GM21360 (cell line): ENCODE data around the gene MICB.
"Not testable (repeated sequence)": the region's sequence is repeated elsewhere in the genome, so short reads cannot be mapped to it uniquely, and the experiment has no call there.

Experiments
- ATAC-seq: cut with Tn5 transposase; IDR thresholded peaks from one replicate; pipeline ENCODE4 v1.9.1; 2021; ENCODE audit warnings: mild to moderate bottlenecking, moderate library complexity; ENCODE audit not compliant: unreplicated experiment

The MICB gene

DNA sequence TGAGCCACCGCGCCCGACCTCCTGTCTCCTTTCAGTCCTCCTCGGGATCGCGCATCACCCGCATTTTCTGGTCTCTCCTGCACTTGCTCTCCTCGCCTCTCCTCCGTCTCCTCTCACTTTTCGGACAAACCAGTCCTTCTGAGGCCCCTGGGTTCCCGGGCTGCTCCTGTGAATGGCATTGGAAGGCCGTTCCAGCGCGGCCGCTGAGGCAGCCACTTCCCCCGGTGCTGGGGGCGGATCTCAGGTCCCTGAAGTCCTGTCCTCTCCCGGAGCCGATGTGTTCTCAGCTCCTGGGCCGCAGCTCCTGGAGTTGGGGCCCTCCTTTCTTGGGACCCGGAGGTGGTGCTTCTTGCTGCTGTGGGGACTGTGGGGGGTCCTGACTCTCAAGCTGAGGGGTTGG is 803 bp downstream of the MICB start:
- ATAC-seq = no peak

DNA sequence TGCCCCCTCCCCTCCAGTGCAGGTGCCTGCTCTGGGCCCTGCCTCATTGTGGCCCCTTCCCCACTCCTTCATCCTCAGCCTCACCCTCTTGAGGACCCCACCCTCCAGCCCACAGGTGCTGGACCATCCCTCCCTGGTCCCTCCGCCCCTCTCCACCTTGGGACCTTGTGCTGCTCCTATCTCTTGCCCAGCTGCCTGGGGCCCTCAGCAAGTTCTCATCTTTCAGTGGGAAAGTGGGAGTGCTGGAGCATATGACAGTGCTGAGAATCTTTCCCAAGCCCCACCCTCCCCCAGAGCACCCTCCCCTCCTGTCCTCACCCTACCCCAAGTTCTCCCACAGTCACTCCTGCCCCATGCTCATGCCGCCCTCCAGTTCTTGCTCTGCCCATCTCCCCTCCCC is 1.7 kb downstream of the MICB start:
- ATAC-seq = not testable (repeated sequence)

DNA sequence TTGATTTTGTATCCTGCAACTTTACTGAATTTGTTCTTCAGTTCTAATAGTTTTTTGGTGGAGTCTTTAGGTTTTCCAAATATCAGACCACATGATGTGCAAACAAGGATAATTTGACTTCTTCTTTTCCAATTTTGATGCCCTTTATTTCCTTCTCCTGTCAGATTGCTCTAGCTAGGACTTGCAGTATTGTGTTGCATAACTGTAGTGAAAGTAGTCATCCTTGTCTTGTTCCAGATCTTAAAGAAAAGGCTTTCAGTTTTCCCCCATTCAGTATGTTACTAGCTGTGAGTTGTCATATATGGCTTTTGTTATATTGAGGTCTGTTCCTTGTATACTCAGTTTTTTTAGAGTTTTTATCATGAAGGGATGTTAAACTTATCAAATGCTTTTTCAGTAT is 4.6 kb downstream of the MICB start:
- ATAC-seq = no peak

DNA sequence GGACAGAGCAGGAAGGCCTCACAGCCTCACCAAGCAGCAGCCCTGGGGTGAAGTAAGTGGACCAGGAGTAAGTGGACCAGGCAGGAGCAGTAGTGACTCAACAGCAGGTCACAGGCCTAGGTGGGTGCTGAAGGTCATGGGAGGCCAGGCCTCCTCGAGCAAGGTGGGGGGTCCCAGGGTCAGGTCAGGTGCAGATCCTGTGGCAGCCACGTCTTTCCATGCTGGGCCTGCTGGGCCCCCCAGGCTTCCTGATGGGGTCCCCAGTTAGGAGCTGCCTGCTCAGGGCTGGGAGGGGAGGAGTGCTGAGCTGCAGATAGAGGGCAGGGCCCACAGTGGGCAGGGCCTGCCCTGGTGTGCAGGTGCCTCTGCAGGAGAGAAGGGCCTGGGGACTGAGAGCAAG is 11.1 kb downstream of the MICB start:
- ATAC-seq = not testable (repeated sequence)

DNA sequence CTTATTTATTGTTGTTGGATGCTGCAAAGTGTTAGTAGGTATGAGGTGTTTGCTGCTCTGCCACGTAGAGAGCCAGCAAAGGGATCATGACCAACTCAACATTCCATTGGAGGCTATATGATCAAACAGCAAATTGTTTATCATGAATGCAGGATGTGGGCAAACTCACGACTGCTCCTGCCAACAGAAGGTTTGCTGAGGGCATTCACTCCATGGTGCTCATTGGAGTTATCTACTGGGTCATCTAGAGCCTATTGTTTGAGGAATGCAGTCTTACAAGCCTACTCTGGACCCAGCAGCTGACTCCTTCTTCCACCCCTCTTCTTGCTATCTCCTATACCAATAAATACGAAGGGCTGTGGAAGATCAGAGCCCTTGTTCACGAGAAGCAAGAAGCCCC is 12.1 kb downstream of the MICB start:
- ATAC-seq = no peak

DNA sequence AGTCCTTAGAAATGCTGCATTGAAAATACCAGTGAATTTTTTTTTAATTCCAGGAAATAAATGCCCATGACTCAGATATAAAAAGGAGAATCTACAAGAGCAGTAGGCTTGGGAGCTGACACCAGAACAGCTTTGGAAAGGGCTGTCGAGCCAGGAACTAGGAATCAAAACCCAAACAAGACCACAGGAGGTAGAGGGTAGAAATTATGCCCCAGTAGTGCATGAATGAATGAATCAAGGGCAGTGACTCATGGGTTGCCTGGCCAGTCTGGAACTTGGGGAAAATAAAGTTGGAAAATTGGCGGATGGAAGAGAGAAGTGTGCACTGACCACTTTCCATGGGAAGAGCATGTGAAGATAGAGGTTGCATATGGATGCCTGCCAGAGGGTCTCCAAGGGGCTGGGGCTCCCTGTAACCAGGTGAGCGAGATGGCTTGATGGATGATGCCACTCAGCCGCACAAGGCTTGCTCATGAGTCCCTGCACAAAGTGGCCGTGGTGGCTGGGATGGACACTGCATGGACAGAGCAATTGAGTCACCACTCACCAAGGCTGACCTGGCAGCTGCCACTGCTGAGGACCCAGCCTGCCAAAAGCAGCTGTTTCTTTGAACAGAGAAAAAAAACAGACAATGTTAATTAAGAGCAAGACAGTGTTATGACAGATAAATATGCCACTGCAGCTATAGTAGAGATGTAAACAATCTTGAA is 15.7 kb downstream of the MICB start:
- no peak for ATAC-seq

DNA sequence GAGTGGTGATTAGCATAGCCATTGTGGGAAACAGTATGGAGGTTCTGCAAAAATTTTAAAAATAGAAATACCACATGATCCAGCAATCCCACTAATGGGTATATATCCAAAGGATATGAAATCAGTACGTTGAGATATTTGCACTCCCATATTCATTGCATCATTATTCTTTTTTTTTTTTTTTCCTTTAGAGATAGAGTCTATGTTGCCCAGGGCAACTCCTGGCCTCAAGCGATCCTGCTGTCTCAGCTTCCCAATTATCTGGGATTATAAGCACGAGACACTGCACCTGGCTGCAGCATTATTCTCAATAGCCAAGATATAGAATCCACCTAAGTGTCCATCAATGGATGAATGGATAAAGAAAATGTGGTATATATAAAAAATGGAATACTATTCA is 23.9 kb downstream of the MICB start:
- no peak for ATAC-seq

DNA sequence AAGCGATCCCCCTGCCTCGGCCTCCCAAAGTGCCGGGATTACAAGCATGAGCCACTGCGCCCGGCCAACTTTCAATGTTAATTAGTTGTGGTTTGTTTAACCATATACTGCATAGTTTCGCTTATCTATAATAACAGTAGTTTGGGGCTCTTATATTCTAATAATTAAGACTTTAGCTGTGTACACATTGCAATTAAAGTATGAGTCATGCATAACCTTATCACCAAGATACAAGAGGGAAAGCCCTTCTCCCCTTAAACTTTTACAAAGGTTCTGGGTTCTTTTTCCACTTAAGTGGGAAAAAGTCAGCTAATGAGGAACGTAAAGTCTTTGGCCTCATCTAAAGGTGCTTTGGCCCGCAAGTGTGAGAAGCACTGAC is 27.6 kb downstream of the MICB start:
- ATAC-seq = no peak

DNA sequence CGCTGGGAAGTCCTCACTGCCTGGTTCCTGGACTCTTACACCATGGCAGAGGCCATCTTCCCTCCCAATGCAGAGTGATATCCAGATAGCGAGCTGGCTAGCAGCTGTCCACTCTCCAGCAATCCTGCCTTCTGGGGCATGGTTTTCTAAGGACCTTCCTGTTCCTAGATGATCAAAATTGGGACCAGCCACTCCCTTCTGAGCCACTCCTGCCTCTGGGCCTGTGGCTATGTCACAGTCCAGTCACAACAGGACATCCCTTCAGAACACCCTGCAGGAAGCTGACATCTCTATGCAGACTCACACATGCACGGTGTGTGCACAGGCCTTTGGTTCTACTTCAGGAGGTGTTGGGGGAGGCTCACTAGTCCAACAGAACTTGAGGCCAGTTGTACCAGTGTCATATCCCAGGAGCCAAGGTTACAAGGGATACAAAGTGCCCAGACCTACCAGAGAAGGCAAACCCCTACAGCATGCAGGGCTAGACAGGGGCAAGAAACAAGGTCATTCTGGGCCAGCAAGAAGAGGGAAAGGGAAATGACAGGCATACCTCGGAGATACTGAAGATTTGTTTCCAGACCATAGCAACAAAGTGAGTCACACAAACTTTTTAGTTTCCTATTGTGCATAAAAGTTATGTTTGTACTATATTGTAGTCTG is 28.1 kb downstream of the MICB start:
- no peak for ATAC-seq

DNA sequence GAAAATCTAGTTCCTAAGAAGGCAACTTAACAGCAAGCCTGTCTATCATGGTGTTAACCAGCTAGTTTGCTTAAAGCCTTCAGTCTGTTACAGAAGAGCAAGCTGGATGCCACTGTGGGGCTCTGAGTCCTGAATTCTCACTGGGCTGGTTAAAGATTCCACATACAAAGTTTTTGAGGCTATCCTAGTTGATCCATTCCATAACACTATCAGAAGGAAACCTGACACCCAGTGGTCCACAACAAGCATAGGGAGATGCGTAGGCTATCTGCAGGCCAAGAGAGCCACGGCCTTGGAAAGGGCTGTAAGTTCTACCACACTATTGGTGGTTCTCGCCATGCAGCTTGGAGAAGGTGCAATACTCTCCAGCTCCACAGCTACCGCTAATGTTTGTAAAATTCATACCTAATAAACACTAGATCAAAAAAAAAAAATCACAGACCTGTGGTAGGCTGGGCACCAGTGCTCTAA is 30.4 kb downstream of the MICB start:
- ATAC-seq = no peak

DNA sequence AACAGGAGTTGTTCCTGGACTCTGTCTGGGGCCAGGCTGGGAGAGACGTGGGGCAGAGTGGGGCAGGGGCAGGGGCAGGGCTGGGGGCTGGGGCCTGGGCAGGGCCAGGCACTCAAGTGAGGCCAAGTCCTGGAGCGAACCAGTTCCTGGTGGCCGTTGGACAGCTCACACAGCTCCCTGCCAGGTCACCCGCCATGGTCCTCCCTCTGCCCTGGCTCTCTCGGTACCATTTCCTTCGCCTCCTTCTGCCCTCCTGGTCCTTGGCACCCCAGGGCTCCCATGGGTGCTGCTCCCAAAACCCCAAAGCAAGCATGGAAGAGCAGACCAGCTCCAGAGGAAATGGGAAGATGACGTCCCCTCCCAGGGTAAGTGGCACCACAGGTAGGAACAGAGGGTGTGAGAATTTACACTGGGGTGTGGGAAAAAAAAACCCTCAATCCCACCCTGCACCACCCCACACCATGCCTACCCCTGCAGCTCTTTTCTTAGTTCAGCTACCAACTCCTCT is 30.9 kb downstream of the MICB start, which contains the start of gene MCCD1:
TSS of gene MCCD1 (plus strand) at position 142 of the 508 bp plus-strand sequence. CDS start at position 195, 53 bp downstream.
- no peak for ATAC-seq

DNA sequence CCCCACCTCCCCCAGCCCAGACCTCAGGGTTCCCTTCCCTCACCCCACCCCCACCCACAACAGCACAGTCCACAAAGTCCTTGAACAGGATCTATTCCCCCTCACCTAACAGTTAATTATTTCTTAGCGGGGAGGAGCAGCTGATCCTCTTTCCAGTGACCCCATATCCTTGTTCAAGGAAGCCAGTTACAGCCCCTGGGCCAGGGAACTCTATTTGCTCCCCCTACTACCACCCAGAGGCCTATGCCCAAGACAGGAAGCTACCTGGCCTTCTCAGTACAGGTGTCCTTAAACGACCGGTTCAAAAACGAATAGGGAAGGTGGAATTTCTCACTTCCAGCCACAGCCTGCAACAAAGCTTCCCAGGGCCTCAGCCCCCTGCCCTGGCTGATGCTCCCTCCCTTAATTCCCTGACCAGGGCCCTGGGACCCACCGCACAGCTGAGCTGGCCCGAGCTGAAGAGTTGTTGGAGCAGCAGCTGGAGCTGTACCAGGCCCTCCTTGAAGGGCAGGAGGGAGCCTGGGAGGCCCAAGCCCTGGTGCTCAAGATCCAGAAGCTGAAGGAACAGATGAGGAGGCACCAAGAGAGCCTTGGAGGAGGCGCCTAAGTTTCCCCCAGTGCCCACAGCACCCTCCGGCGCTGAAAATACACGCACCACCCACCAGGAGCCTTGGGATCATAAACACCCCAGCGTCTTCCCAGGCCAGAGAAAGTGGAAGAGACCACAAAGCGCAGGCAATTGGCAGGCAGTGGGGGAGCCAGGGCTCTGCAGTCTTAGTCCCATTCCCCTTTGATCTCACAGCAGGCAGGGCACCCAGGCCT is 31.6 kb downstream of the MICB start:
- ATAC-seq = no peak

DNA sequence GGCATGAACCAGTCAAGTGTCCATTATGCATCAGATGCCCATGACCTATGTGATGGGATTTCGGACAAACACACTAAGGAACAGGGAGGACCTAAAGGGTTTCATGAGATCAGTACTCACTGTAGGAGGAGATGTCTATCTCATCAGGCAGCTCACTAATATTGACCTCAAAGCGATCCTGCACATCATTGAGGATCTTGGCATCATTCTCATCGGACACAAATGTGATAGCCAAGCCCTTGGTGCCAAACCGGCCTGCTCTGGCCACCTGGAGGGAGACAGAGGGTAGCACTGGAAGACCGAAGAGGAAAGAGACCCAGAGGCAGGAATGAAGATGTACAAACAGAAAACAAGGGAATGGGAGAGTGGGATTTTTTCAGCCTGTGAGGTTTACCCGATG is 32.7 kb downstream of the MICB start:
- ATAC-seq = no peak

DNA sequence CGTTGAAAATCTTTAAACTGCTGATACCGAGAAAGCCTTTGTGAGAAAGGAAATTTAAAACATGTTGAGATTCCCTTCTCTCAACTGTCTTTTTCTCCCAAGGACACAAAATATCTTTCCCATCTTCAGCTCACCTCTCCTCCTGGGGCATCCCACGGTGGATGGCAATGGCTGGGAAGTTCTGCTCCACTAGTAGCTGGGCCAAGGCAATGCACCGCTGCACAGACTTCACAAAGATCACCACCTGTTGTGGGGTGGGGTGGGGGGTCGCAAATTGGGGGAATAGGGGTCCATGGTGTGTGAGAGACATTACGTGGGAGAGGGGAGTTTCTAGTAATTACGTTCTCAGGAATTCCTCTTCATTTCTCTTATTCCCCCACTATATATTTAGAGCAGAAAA is 33.2 kb downstream of the MICB start:
- no peak for ATAC-seq

DNA sequence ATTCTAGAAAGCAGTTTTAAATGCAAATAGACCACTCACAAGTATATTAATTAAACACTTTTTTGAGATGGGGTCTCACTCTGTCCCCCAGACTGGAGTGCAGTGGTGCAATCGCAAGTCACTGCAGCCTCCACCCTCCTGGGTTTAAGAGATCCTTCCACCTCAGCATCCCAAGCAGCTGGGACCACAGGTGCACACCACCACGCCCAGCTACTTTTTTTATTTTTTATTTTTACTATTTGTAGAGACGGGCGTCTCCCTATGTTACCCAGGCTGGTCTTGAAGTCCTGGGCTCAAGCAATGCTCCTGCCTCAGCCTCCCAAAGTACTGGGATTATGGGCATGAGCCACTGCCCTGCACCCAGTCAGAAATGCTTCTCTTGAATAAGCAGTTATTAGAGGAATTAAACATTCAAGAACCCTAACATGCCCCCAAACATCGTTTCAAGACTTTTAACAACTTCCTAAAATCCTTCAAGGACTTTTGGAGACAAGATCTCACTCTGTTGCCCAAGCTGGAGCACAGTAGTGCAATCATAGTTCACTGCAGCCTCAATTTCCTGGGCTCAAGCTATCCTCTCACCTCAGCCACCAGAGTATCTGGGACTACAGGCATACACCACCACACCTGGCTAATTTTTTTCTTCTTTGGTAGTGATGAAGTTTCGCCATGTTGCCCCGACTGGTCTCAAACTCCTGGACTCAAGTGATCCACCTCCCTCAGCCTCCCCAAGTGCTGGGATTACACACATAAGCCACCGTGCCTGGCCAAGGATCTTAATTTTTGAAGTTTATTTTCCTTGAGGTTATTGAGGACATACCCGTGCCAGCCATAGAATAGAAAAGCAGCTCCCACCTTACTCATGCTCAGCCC is 34.1 kb downstream of the MICB start:
- no peak for ATAC-seq

DNA sequence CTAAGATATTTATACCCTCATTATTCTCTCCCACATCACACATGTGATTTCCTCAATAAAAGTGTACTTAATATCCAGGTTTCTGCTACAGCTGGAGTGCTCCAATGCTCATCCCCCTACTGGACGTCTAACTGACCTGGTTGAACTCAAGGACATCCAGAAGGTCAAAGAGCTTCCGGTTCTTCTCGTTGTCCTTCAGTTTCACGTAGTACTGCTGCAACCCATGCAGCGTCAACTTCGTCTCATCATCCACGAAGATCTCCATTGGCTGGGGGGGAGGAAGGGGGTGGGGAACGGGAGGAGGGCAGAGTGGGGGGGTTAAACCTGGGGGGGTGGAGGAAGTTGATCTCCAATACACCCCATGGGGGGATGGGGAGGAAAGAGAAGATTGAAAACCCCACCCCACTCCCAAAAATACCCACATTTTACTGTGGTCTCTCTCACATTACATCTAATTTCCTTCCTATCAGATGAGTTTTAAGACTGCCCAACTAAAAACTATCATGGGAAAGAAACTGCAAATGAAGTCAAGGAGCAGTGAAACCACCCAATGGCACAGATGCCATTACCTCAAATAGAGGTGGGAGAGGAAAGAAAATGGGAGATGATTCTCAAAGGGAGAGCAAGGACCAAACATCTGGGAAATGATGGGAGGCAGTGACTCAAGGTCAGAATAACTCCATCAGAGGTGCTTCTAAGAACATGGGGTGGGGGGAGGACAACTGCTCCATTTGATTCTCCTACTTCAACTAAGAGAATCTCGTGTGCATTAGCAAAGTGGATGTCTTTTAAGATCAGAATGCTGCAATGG is 34.9 kb downstream of the MICB start:
- ATAC-seq = no peak

DNA sequence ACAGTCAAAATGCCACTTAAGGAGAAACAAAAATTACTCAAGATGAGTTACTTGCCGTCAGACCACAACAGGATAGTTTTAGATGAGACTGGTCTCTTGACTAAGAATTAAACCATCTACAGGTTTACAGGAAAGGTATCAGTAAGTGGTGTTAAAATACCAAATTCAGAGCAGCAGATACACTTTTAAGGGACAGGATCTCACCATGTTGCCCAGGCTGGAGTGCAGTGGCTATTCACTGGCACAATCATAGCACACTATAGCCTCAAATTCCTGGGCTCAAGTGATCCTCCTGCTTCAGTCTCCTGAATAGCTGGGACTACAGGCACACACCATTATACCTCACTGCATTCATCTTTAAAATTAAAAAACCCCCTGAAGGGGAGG is 35.5 kb downstream of the MICB start:
- ATAC-seq = no peak

DNA sequence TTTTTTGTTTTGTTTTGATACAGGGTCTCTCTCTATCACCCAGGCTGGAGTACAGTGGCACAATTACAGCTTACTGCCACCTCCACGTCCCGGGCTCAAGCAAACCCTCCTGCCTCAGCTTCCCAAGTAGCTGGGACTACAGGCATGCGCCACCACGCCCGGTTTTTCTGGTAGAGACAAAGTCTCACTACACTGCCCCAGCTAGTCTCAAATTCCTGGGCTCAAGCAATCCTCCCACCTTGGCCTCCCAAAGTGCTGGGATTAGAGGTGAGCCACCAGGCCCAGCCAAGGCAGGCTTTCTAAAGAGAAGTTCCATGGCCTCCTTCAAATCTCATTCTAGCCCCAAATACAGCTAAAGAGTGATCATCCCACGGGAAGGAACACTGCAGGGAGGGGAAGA is 36.1 kb downstream of the MICB start:
- ATAC-seq = no peak

DNA sequence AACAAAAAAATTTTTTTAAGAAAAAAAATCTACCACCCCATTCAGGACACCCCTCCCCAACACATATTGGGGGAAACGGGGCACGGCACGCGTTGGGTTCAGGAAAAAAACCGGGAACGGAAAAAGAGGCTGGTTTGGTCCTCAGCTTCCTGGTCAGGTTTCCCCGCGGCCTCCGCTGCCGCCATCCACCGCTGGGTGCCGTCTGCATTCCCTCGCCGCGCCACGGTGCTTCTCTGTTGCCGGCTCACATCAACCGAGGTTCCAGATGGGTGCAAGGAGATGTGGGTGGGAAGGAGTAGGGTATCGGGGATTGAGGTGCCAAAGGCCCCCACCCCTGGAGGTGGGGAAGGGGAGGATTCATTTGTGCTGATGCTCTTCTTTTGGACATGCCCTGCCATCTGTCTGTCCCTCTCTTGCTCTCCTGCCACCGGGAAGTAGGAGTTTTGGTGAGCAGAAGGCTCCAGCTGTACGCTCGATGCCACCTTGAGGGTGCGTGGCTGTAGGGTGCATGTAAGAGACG is 36.6 kb downstream of the MICB start:
- no peak for ATAC-seq
